Suprapubic skin (tissue), 4 donors: ENCODE data around the gene IL6ST.

Source experiments
- POLR2A ChIP-seq, 2 donors: fragments of 450-650 bp; IDR thresholded peaks; one replicate each; pipeline ENCODE4 v1.6.1; 2017; ENCODE audit warnings: antibody characterized with exemption in 2 of 2, mild to moderate bottlenecking in 2 of 2, moderate library complexity in 2 of 2
- POLR2AphosphoS5 ChIP-seq, 3 donors: sonication (generic); formaldehyde crosslinking; IDR thresholded peaks; one replicate each; pipeline ENCODE4 v1.6.1; 2017; ENCODE audit warnings: antibody characterized with exemption in 3 of 3
- TF ChIP-seq, protein P1 (sequence below), 2 donors: fragments of 200-600 bp in 1 of 2; fragments of 450-650 bp in 1 of 2; sonication (generic) in 1 of 2; IDR thresholded peaks; one replicate each; pipeline ENCODE4 v1.5.1; 2016 to 2019; ENCODE audit warnings: antibody characterized with exemption in 2 of 2, mild to moderate bottlenecking in 1 of 2, moderate library complexity in 1 of 2

DNA sequence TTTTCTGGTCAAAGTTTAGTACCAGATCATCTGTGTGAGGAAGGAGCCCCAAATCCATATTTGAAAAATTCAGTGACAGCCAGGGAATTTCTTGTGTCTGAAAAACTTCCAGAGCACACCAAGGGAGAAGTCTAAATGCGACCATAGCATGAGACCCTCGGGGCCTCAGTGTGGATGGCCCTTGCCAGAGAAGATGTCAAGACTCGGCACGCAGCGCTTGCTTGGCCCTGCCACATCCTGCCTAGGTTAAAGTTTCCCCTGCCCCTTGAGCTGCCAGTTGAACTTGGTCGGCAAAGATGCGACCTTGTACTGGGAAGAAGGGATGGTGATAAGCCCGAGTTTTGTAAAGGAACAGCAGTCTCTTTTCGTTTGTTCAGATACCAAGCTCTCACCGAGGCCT is 77.8 kb downstream of the IL6ST start:
- TF ChIP-seq, protein P1, sequence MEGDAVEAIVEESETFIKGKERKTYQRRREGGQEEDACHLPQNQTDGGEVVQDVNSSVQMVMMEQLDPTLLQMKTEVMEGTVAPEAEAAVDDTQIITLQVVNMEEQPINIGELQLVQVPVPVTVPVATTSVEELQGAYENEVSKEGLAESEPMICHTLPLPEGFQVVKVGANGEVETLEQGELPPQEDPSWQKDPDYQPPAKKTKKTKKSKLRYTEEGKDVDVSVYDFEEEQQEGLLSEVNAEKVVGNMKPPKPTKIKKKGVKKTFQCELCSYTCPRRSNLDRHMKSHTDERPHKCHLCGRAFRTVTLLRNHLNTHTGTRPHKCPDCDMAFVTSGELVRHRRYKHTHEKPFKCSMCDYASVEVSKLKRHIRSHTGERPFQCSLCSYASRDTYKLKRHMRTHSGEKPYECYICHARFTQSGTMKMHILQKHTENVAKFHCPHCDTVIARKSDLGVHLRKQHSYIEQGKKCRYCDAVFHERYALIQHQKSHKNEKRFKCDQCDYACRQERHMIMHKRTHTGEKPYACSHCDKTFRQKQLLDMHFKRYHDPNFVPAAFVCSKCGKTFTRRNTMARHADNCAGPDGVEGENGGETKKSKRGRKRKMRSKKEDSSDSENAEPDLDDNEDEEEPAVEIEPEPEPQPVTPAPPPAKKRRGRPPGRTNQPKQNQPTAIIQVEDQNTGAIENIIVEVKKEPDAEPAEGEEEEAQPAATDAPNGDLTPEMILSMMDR (IDR thresholded peaks at IDR 0.05) = no peak
- TF ChIP-seq POLR2AphosphoS5 (IDR thresholded peaks at IDR 0.05) (no peak), POLR2A (IDR thresholded peaks at IDR 0.05) (no peak)
